HUES64 (cell line): ENCODE measurements around the gene SH2D3A. TPM values are rescaled to one million over a fixed set of nuclear protein-coding genes. Genes with fewer than 3 reads are reported as not detected.

Experiments used
- H3K27ac ChIP-seq: 2 replicates; pipeline ENCODE4 v1.7.0; 2013; ENCODE audit warnings: low read depth, low read length, inconsistent platforms
- H3K27me3 ChIP-seq: 2 replicates; pipeline ENCODE4 v1.6.1; 2013; ENCODE audit warnings: mild to moderate bottlenecking, low read length; ENCODE audit not compliant: insufficient read depth
- H3K36me3 ChIP-seq: 2 replicates; pipeline ENCODE4 v1.6.1; 2013; ENCODE audit warnings: mild to moderate bottlenecking, low read length; ENCODE audit not compliant: insufficient read depth
- H3K4me1 ChIP-seq: 2 replicates; pipeline ENCODE4 v1.6.1; 2013; ENCODE audit warnings: mild to moderate bottlenecking, low read length, moderate library complexity; ENCODE audit not compliant: insufficient read depth
- H3K4me3 ChIP-seq: 2 replicates; pipeline ENCODE4 v1.5.1; 2013; ENCODE audit warnings: mild to moderate bottlenecking, low read length, moderate library complexity
- H3K9ac ChIP-seq: 2 replicates; pipeline ENCODE4 v1.6.1; 2013; ENCODE audit warnings: mild to moderate bottlenecking, low read depth, low read length
- H3K9me3 ChIP-seq: 2 replicates; pipeline ENCODE4 v1.6.1; 2013; ENCODE audit warnings: low read depth, low read length; ENCODE audit not compliant: insufficient read depth
- WGBS: fragments of 150-250, 120-280 bp; methylation state at CpG from one replicate; pipeline ENCODE4 v1.1.7; 2013; ENCODE audit warnings: missing lambda C conversion rate; 5-methylcytosine and 5-hydroxymethylcytosine counted together
- polyA plus RNA-seq, 2 experiments: library from polyadenylated mRNA; stranded (reverse); fragments of 50-300 nt; gene quantifications; one replicate each; pipeline ENCODE4 v1.2.3, GENCODE V29; 2013

Gene SH2D3A
- polyA plus RNA-seq (2013, experiment 1 of 2), result 7.2 TPM
- polyA plus RNA-seq (2013, experiment 2 of 2), result 6.7 TPM

- no peaks in the 10 kb centered on the region for H3K36me3 ChIP-seq
- peak within 1 kb of the TSS; percentile 42 for H3K9ac ChIP-seq
- 3% methylated on average over 47 of the region's 47 CpGs for WGBS
- peak within 1 kb of the TSS; percentile 81; the same call in 1 of the 2 replicates for H3K27ac ChIP-seq
- H3K27me3 ChIP-seq, result no peaks in the 10 kb centered on the region
- H3K4me3 ChIP-seq, result peak within 1 kb of the TSS; percentile 78
- no peaks in the 10 kb centered on the region for H3K9me3 ChIP-seq
- H3K4me1 ChIP-seq, result peaks cover 7% of the 10 kb centered on the region; the same call in 1 of the 2 replicates
Measured at GRCh38 chr19:6767357-6768235, at the start of gene SH2D3A. Gene SH2D3A, minus strand, starts transcription at chr19:6767435. Its CDS starts 3,687 bp downstream, at chr19:6763748.

DNA sequence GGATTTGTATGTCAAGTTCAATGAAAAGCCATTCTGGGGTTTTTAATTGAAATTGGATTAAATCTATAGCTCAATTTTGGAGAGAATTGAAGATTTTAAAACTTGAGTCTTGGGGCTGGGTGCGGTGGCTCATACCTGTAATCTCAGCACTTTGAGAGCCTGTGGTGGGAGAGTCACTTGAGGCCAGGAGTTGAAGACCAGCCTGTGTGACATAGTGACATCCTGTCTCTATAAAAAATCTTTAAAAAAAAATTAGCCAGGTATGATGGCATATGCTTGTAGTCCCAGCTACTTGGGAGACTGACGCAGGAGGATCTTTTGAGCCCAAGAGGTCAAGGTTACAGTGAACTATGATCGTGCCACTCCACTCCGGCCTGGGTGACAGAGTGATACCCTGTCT lies 46.4 kb upstream of the SH2D3A start:
- no peak overlapping the region for H3K4me3 ChIP-seq
- 84% methylated on average over 4 of the region's 4 CpGs for WGBS
- H3K9me3 ChIP-seq, result peaks cover 68% of the 10 kb centered on the region
- H3K27ac ChIP-seq, result no peak overlapping the region
- no peaks in the 10 kb centered on the region for H3K27me3 ChIP-seq
- H3K9ac ChIP-seq, result no peak overlapping the region
- H3K36me3 ChIP-seq, result no peaks in the 10 kb centered on the region
- H3K4me1 ChIP-seq, result no peaks in the 10 kb centered on the region

GRCh38 chr19:6812612-6813011 lies 45.4 kb upstream of the SH2D3A start:
- H3K4me1 ChIP-seq, result no peaks in the 10 kb centered on the region
- 81% methylated on average over 2 of the region's 2 CpGs for WGBS
- H3K4me3 ChIP-seq, result no peak overlapping the region
- H3K36me3 ChIP-seq, result no peaks in the 10 kb centered on the region
- H3K27ac ChIP-seq, result no peak overlapping the region
- peaks cover 65% of the 10 kb centered on the region for H3K9me3 ChIP-seq
- no peak overlapping the region for H3K9ac ChIP-seq
- H3K27me3 ChIP-seq, result no peaks in the 10 kb centered on the region

- H3K4me3 ChIP-seq, result no peak overlapping the region; the same call in 1 of the 2 replicates
- H3K9me3 ChIP-seq, result peaks cover 64% of the 10 kb centered on the region
- 21% methylated on average over 2 of the region's 2 CpGs for WGBS
- H3K9ac ChIP-seq, result no peak overlapping the region
- no peaks in the 10 kb centered on the region for H3K36me3 ChIP-seq
- H3K27ac ChIP-seq, result no peak overlapping the region
- no peaks in the 10 kb centered on the region for H3K27me3 ChIP-seq
- H3K4me1 ChIP-seq, result no peaks in the 10 kb centered on the region
Measured at GRCh38 chr19:6811906-6812305, 44.7 kb upstream of the SH2D3A start.

- no peaks in the 10 kb centered on the region for H3K36me3 ChIP-seq
- no peaks in the 10 kb centered on the region for H3K4me1 ChIP-seq
- H3K9ac ChIP-seq, result no peak overlapping the region
- H3K27me3 ChIP-seq, result no peaks in the 10 kb centered on the region
- WGBS, result 74% methylated on average over 3 of the region's 3 CpGs
- no peak overlapping the region for H3K4me3 ChIP-seq
- no peak overlapping the region for H3K27ac ChIP-seq
- H3K9me3 ChIP-seq, result peaks cover 64% of the 10 kb centered on the region
Measured at GRCh38 chr19:6811378-6811777, 44.1 kb upstream of the SH2D3A start.

DNA sequence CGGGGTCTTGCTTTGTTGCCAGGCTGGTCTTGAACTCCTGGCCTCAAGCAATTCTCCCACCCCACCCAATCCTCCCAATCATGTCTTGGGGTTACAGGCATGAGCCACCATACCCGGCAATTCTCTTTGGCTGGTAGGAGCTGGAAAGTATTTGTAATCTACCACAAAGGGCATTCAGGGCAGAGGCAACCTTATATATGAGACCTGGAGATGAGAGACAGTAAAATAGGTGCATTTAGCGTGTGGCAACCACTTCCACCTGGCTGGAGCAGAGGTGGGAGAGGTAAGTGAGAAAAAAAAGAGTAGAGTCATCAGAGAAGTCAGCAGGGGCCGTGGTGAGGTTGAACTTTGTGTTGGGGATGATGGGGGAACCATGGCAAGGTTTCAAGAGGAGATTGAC lies 42.0 kb upstream of the SH2D3A start:
- no peaks in the 10 kb centered on the region for H3K36me3 ChIP-seq
- no peaks in the 10 kb centered on the region for H3K27me3 ChIP-seq
- WGBS, result 55% methylated on average over 4 of the region's 4 CpGs
- H3K9me3 ChIP-seq, result peaks cover 59% of the 10 kb centered on the region
- no peak overlapping the region for H3K4me3 ChIP-seq
- no peak overlapping the region for H3K27ac ChIP-seq
- no peaks in the 10 kb centered on the region for H3K4me1 ChIP-seq
- H3K9ac ChIP-seq, result no peak overlapping the region

- Histone ChIP-seq H3K4me1 (no peaks in the 10 kb centered on the region), H3K36me3 (no peaks in the 10 kb centered on the region)
Measured at GRCh38 chr19:6808494-6808893, 41.3 kb upstream of the SH2D3A start.

DNA sequence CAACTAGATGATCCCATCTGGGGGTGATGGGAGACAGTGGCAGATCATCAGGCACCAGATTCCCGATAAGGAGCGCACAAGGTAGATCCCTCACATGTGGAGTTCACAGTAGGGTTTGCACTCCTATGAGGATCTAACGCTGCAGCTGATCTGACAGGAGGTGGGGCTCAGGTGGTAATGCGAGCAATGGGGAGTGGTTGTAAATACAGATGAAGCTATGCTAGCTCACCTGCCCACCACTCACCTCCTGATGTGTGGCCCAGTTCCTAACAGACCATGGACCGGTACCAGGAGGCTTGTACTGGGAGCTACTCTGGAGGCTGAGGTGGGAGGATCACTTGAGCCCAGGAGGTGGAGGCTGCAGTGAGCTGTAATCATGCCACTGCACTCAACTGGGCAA lies 40.1 kb upstream of the SH2D3A start:
- Histone ChIP-seq H3K4me3 (no peak overlapping the region), H3K9ac (no peak overlapping the region), H3K27ac (no peak overlapping the region), H3K4me1 (no peaks in the 10 kb centered on the region), H3K9me3 (peaks cover 61% of the 10 kb centered on the region), H3K27me3 (no peaks in the 10 kb centered on the region), H3K36me3 (no peaks in the 10 kb centered on the region)
- 89% methylated on average over 5 of the region's 5 CpGs for WGBS

More at GRCh38 chr19:6808494-6808893, 41.3 kb upstream of the SH2D3A start:
- Histone ChIP-seq H3K27ac (no peak overlapping the region), H3K9ac (no peak overlapping the region), H3K4me3 (no peak overlapping the region), H3K27me3 (no peaks in the 10 kb centered on the region), H3K9me3 (peaks cover 60% of the 10 kb centered on the region)
- WGBS, result 98% methylated on average over 1 of the region's 1 CpG

- no peaks in the 10 kb centered on the region for H3K27me3 ChIP-seq
- no peaks in the 10 kb centered on the region for H3K36me3 ChIP-seq
- no peaks in the 10 kb centered on the region for H3K4me1 ChIP-seq
- H3K27ac ChIP-seq, result no peak overlapping the region
- H3K9ac ChIP-seq, result no peak overlapping the region
- WGBS, result 72% methylated on average over 4 of the region's 4 CpGs
- peaks cover 54% of the 10 kb centered on the region for H3K9me3 ChIP-seq
- no peak overlapping the region for H3K4me3 ChIP-seq
Measured at GRCh38 chr19:6806488-6806887, 39.3 kb upstream of the SH2D3A start.

GRCh38 chr19:6803036-6803404 lies 35.8 kb upstream of the SH2D3A start:
- WGBS, result 86% methylated on average over 8 of the region's 8 CpGs
- H3K27ac ChIP-seq, result no peak overlapping the region
- no peak overlapping the region for H3K9ac ChIP-seq
- H3K36me3 ChIP-seq, result no peaks in the 10 kb centered on the region
- peaks cover 44% of the 10 kb centered on the region for H3K9me3 ChIP-seq
- no peaks in the 10 kb centered on the region for H3K27me3 ChIP-seq
- H3K4me1 ChIP-seq, result no peaks in the 10 kb centered on the region
- H3K4me3 ChIP-seq, result no peak overlapping the region

GRCh38 chr19:6802336-6803035 lies 35.3 kb upstream of the SH2D3A start:
- Histone ChIP-seq H3K4me3 (no peak overlapping the region), H3K9ac (no peak overlapping the region), H3K27me3 (no peaks in the 10 kb centered on the region), H3K27ac (no peak overlapping the region), H3K36me3 (no peaks in the 10 kb centered on the region), H3K9me3 (peaks cover 44% of the 10 kb centered on the region), H3K4me1 (no peaks in the 10 kb centered on the region)
- WGBS, result 68% methylated on average over 9 of the region's 9 CpGs
